Fibroblast of pulmonary artery (primary cell): ENCODE results near the gene NUMB.

Source experiments
- DNase-seq: peaks from one replicate; pipeline ENCODE4 v3.0.0-alpha.2; 2010; ENCODE audit warnings: low read depth
- H3K4me3 ChIP-seq: replicated peaks from 2 replicates; pipeline ENCODE4 v1.5.1; 2011; ENCODE audit warnings: low read depth, mild to moderate bottlenecking, control low read depth, low read length, moderate library complexity
- TF ChIP-seq, protein P1 (sequence below): IDR thresholded peaks from 2 replicates; pipeline ENCODE4 v1.5.1; 2011; ENCODE audit warnings: mild to moderate bottlenecking, control low read depth, low read length, inconsistent platforms; ENCODE audit errors: missing control alignments

NUMB gene

GRCh38 chr14:73381380-73382013 lies 76.8 kb downstream of the NUMB start:
- DNase-seq: no peak
- TF ChIP-seq, protein P1, sequence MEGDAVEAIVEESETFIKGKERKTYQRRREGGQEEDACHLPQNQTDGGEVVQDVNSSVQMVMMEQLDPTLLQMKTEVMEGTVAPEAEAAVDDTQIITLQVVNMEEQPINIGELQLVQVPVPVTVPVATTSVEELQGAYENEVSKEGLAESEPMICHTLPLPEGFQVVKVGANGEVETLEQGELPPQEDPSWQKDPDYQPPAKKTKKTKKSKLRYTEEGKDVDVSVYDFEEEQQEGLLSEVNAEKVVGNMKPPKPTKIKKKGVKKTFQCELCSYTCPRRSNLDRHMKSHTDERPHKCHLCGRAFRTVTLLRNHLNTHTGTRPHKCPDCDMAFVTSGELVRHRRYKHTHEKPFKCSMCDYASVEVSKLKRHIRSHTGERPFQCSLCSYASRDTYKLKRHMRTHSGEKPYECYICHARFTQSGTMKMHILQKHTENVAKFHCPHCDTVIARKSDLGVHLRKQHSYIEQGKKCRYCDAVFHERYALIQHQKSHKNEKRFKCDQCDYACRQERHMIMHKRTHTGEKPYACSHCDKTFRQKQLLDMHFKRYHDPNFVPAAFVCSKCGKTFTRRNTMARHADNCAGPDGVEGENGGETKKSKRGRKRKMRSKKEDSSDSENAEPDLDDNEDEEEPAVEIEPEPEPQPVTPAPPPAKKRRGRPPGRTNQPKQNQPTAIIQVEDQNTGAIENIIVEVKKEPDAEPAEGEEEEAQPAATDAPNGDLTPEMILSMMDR: no peak
- no peak overlapping the region for H3K4me3 ChIP-seq

DNA sequence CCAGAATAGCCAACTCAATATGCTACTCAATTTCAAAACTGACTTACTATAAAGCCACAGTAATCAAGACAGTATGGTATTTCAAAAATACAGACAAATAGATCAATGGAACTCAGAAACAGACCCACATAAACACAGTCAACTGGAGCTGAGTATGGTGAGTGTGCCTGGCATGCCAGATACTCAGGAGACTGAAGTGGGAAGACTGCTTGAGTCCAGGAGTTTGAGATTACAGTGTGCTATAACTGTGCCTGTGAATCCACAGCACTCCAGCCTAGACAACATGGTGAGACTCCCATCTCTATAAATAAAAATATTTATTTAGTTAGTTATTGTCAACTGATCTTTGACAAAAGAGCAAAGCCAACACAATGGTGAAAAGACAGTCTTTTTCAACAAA lies 81.8 kb downstream of the NUMB start:
- DNase-seq: no peak
- H3K4me3 ChIP-seq: no peak overlapping the region
- TF ChIP-seq, protein P1: no peak

- no peak overlapping the region for H3K4me3 ChIP-seq
- DNase-seq: no peak
- TF ChIP-seq, protein P1: no peak
These were observed 82.5 kb downstream of the NUMB start for GRCh38 chr14:73375861-73376260.

DNA sequence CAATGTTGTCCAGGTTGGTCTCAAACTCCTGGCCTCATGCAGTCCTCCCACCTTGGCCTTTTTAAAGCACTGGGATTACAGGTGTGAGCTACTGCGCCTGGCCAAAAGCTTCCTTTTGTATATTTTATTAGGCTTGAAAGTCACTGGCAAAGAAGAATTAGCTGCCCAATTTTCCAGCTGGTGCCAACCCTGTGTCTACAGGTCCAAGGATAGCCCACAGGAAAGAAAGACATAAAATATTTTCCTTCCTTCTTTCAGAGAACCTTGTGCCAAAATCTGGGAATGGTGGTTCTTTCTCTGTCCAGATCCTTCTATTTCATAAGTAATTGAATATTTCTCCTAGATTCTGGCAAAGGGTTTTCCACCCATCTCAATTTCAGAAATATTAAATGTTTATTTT lies 84.1 kb downstream of the NUMB start:
- H3K4me3 ChIP-seq: no peak overlapping the region
- TF ChIP-seq, protein P1: no peak
- no peak for DNase-seq

GRCh38 chr14:73372529-73372928 lies 85.8 kb downstream of the NUMB start:
- no peak for DNase-seq
- H3K4me3 ChIP-seq: no peak overlapping the region
- TF ChIP-seq, protein P1: no peak

GRCh38 chr14:73370561-73370960 lies 87.8 kb downstream of the NUMB start:
- H3K4me3 ChIP-seq: no peak overlapping the region
- no peak for DNase-seq
- TF ChIP-seq, protein P1: no peak

DNA sequence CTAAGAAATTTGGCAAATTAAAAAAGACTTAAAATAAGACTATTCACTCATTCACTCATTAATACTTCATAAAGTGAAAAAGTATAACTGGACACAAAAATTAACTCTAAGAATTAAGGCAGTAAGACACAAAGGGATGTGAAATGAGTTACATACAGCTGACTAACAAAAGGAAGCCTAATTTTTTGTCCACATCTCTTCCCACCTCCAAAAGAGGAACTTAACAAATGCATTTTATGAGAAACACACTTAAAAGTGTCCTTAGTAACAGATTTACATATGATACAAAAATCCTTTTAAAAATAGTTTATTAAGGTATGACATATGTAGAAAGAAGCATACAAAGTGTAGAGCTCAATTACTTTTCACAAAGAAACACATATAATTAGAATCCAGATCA lies 88.9 kb downstream of the NUMB start:
- TF ChIP-seq, protein P1: no peak
- DNase-seq: no peak
- no peak overlapping the region for H3K4me3 ChIP-seq
